NCI-H1694 (cell line): Measurements from ENCODE around the gene MUC22.
"Not testable (repeated sequence)": the region's sequence is repeated elsewhere in the genome, so short reads cannot be mapped to it uniquely, and the experiment has no call there.

Source experiments
- DNase-seq: peaks from one replicate; lab custom pipeline; 2025; lab: John Stamatoyannopoulos, UW

Gene MUC22

DNA sequence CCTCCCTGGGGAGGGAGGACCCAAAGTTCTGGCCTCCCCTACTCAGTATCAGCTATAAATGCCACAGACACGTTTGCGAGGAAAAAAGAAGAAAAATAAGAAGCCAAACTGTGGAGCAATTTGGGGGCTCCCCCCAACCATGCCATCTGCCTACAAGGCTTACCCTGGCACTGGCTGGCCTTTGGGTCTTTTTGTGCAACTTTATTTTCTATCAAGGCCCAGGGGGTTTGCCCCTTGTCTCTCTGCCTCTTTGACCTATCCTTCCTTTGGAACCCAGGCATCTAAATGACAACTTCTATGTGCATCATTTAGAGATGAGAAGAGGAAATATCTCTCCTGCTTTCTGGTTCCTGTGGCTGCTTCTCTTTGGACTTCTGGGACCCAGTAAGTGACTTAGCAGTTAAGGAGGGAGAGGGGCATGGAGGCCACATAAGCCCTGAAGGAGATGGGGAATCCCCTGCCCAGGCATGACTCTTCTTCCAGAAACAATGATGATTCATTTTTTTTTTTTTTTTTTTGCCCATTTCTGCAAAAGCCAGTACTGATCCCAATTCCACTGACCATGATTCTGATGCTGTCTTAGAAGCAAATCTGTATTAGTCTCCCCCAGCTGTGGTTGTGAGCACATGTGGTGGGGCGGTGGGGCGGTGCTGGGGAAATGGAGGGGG lies at the start of gene MUC22:
Gene MUC22 (plus strand): TSS at position 82 of the 668 bp plus-strand sequence. CDS start 233 bp downstream, at position 315.
- no peak for DNase-seq

DNA sequence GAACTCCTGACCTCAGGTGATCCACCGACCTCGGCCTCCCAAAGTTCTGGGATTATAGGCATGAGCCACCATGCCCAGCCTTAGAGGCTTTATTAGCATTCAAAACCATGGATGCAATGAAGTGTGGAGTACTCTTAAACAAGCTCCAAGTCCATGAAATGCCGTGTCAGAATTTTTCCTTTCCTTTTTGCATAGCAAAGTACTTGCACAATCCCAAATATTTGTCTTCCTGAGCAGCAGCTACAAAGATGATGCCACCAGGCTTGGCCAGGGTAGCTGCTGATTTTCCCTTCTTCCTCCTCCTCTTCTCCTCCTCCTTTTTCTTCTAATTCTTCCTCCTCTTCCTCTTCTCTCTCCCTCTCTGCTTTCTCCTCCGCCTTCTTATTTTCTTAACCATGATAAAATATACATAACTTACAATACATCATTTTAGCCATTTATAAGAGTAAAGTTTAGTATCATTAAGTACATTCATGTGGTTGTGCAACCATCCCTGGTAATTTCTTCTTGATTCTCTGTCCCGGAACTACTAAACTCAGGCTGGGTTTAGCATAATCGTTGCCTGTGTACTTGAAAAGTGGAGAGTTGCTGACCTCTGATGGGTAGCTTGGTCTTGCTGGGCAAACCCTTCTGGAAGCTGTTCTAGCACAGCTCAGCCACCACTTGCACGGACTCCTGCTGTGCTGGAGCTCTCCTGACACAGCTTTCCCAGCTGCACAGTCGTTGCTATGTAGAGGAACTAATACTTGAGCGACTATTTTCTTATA lies 49.2 kb upstream of the MUC22 start:
- DNase-seq = no peak

DNA sequence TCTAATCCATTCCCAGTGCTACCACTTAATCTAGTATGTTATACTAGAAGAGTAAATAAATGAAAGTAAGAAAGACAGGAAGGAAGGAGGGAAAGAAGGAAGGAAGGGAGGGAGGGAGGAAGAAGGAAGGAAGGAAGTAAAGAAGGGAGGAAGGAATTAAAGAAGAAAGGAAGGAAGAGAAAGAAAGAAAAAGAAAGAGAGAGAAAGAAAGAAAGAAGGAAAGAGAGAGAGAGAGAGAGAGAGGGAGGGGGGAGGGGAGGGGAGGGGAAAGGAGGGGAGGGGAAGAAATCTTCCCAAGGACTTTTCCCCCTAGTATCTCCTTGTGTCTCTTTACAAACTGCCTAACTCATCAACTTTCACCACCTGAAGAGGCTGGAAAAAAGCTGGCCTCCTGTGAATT lies 47.6 kb upstream of the MUC22 start:
- DNase-seq = no peak

DNA sequence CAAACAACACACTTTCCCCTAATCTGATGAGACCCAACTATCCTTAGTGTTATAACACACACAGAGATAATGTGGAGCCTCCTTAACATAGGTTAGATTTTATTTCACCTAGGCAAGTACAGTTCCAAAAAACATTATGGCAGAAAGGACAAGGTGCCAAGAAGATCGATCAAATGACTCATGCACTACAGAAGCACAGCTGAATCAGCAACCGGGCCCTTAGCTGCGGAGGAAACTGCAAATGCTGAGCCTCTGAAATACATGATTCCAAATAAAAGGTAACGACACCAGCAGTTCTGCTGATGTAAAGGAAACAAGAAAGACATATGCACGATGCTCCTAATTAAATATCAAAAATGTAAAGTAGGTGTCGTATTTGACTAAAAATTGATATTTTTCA lies 46.6 kb upstream of the MUC22 start:
- DNase-seq = no peak

DNA sequence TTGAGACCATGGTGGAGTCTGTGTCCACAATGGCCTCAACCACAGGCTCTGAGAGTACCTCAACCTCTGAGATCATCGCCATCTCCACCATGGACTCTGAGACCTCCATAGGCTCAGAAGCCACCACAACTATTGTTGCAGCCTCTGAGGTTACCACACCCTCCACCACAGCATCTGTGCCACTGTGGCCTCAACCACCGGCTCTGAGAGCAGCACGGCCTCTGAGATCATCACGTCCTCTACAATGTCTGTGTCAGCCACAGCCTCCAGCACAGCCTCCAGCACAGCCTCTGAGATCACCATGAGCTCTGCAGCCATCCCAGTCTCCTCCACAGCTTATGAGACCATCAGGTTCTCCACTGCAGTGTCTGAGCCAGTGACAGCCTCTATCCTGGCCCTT lies 46.2 kb upstream of the MUC22 start:
- DNase-seq = no peak

DNA sequence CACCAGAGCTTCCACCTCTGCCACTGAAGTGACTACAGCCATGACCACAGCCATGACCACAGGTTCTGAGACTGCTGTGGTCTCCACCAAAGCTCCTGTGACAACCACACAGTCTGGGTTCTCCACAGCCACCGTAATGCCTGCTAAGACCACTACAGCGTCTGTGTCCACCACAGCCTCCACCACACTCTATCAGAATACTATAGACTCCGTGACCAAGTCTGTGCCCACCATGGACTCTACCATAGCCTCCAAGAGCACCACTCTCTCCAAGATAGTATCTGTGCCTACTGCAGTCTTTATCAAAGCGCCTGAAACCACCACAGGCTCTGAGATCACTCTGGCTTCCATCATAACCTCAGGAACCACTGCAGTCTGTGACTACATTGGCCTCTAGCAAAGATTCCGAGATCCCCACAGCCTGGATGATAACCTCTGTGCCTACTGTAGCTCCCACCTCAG lies 45.1 kb upstream of the MUC22 start:
- no peak for DNase-seq

DNA sequence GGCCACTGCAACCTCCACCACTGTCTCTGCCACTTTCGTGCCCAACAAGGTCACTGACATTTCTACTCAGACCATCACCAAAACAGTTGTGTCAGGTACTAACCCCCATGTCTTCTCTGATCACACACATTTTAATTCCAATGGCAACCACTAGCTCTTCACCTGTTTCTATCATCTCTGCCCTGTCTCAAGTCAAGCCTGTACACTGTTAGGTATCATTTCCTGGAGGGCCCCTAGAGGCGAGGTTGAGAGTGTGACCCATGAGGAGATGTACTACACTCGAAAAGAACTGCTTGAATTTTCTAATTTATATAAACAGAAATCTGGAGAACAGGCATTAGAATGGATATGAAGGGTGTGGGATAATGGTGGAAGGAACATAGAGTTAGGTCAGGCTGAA lies 44.1 kb upstream of the MUC22 start:
- no peak for DNase-seq

DNA sequence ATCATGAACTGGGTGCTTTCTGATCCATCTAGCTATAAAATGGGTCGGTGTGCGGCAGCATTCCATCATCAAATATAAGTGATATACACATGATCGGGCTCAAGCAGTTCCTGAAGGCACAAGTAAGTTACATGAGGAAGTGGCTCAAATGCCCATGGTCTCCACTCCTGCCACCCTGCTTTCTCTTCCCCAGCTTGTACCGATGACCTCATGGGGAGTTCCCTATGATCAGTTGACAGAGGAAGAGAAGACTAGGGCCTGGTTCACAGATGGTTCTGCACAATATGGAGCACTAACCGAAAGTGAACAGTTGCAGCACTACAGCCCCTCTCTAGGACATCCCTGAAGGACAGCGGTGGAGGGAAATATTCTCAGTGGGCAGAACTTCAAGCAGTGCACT lies 41.1 kb upstream of the MUC22 start:
- not testable (repeated sequence) for DNase-seq

DNA sequence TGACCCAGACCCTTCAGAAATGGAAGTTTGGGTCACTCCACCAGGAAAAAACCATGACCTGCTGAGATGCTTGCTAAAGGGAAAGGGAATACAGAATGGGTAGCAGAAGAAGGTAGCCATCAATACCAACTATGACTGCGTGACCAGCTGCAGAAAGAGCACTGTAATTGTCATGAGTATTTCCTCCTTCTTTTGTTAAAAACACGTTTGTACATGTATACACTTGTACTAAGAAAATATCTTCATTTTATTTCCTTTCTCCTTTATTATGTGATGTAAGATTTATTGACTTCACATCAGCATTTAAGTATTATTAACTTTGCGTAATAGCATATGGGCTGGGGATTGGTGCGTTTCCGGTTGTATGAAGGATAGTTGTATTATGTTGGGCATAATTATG lies 39.3 kb upstream of the MUC22 start:
- no peak for DNase-seq

DNA sequence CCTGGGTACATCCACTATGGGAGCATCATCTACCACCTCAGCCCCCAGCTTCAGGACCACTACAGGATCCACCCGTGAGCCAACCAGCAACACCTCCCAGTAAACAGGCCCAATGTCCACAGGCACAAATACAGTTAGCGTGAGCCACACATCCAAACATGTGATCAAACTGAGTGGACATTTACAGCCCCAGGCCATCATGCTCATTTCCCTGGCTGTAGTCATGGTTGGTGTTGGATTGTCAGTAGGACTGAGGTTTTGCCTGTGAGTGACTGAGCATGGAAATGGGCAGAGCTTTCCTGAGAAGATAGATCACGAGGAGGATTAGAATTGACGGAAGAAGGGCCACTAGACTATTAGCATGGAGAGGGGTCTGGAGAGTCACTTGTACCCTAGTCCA lies 37.5 kb upstream of the MUC22 start:
- no peak for DNase-seq

DNA sequence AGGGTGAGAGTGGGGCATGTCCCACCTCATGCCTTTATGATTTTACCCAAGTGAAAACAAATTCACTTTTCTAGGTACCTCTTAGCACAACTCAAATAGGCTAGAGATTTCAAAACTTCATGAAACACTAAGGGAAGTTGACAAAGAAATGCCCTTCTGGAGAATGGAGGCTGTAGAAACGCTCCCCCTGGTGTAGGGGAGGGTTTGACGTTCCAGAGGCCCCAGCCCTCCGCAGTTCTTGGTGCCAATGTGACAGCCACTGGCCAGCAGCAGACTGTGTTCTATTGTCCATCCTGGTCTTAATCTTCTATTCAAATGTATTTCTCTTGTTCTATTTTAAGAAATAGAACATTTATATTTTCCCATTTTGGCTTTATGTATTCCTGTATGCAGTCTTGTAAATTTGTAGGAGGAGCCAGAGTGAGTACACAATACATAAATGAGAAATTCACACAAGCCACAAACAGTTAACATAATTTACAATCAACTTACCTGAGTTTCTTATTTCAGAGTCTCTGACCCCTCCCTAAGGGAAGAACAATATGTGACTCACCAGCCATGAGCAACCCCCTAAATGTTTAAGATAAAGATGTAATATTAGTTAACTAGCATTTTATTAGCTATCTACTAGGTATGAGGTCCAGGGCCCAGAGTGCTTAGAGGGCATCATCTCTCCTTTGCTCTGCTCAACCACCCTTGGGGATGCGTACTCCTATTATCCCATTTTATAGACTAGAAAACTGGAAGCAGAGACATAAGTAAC lies 35.6 kb upstream of the MUC22 start:
- no peak for DNase-seq

DNA sequence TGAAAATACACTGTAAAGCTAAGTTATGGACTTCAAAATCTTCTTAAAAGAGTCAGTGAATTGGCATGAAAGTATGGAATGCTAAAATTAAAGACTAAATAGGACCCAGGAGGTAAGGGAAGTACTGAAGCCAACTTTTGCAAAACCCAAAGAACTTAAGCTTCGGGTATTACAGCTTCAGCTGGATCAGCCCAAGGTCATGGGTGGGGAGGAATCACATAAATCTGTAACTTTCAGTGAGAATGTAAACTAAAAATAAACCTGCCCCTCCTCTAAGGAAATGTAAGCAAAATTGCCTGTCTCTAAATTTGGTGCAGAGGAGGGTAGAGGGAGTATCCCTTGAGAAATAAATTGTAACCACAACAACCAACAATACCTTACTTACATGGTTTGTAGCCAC lies 31.1 kb upstream of the MUC22 start:
- no peak for DNase-seq

DNA sequence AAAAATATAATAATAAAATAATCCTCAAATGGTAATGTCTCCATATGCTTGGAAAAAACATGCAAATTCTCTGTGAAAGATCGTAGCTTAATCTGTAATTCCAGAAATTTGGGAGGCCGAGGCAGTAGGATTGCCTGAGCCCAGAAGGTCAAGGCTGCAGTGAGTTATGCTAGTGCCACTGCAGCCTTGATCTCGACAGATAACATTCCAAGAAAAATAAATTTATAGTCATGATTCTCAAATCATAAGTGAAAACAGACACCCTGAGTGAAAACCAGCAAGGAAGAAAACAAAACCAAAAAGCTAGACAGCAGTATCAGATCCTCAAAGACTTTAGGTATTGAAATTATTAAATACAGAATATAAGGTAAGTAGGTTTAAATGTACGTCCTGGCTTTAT lies 30.6 kb upstream of the MUC22 start:
- no peak for DNase-seq

DNA sequence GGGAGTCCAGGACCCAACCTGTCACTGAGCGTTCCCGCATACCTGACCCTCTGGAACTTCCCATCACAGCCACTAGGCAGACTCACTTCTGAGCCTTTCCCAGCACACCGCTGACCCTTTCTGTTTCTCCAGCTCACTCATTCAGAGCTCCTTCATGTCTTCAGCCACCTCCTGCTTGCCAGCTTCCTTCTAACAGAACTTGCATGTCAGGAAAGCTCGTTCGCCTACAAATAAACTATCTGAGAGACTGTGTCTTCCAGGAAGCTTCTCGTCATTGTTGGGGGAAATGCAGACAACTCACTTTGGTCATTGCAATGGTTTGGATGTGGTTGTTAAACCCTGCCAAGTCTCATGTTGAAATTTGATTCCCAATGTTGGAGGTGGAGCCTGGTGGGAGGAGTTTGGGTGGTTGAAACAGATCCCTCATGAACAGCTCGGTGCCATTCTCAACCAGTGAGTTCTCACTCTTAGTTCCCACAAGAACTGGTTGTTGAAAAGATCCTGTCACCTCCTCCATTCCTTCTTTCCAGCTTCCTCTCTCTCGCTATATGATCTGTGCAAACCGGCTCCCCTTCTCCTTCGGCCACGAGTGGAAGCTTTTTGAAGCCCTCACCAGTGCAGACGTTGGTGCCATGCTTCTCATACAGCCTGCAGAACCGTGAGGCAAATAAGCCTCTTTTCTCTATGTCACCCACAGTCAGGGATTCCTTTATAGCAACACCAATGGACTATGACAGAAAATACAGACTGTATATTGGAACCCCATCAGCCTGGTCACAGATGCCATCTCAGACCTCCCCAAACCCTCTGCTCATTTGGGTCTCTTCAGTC lies 28.1 kb upstream of the MUC22 start:
- no peak for DNase-seq

DNA sequence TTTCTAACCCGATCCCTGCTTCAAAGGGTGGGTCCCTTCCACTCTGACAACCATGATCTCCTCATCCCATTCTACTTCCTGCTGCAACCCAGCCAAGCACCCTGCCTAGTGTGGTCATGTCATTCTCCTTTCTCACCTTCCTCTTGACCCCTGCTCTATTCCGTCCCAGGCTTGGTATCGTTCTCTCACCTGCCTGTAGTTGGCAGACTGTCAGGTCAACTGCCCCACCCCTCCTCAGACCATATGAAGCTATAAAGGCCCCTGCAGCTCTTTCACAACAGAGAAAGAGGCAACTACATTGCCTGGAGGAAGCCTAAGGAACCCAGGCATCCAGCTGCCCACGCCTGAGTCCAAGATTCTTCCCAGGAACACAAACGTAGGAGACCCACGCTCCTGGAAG lies 26.8 kb upstream of the MUC22 start, which contains the start of gene MUC21:
Gene MUC21 (plus strand): TSS at position 280 of the 400 bp plus-strand sequence. CDS start 241 bp downstream, outside the sequence.
- DNase-seq = no peak

DNA sequence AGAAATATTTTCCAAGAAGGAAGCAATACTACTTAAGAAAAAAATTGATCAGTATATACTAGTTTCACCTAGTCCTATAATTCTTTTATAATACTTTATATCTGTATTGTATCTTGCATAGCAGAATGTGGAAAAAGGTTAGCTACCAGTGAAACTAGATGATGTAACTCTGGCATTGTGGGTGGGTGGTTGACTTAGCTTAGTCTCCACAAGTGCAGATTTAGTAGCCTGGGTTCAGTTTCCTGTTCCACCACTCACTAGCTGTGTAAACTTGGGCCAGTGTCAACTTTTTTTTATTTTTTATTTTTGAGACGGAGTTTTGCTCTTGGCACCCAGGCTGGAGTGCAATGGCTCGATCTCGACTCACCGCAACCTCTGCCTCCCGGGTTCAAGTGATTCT lies 24.8 kb upstream of the MUC22 start:
- no peak for DNase-seq

DNA sequence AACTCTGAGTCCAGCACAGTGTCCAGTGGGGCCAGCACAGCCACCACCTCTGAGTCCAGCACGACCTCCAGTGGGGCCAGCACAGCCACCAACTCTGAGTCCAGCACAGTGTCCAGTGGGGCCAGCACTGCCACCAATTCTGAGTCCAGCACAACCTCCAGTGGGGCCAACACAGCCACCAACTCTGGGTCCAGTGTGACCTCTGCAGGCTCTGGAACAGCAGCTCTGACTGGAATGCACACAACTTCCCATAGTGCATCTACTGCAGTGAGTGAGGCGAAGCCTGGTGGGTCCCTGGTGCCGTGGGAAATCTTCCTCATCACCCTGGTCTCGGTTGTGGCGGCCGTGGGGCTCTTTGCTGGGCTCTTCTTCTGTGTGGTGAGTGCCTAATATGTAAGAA lies 23.0 kb upstream of the MUC22 start:
- DNase-seq = no peak

DNA sequence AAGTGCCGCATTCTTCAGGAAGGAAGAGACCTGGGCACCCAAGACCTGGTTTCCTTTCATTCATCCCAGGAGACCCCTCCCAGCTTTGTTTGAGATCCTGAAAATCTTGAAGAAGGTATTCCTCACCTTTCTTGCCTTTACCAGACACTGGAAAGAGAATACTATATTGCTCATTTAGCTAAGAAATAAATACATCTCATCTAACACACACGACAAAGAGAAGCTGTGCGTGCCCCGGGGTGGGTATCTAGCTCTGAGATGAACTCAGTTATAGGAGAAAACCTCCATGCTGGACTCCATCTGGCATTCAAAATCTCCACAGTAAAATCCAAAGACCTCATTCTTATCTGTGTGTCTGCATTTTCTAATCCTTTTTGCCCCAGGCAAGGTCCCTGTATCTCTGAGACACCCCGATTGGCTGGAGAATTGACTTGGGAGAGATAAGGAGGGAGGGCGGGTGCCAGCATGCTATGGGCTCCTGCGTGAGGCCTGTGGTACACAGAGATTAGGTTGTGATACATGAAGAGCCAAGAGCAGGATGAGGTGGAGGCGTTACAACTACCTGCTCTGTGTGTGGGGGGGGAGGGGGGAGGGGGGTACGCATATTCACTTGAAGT lies 22.0 kb upstream of the MUC22 start:
- DNase-seq = no peak

DNA sequence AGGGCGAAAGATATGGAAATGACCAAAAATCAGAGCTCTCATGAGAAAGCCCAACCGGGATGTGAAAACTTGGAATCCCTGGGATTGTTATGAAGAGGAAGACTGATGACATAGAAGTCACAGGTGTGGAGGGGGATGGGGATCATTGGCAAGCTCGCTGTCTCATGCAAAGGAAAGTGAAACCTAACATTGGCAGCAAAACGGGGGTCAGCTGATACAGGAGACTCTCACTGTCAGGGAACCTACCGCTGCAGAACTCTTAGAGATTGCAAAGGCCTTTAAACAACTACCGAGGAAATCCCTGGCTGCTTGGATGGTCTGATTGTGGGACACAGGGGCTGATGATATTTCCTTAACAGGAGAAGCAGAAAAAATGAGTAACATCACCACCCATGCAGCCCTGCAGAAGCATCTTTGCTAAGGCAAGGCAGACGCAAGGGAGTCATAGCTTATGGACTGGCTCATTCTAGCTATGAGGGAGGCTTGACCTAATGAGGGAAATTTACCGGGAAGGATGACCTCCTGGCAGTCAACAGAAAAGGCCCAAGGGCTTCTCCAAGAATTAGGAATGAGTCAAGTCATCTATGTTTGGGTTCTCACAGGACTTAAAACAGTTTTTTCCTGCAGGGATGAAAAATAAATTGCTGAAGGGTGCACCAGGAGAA lies 19.7 kb upstream of the MUC22 start:
- DNase-seq = no peak

DNA sequence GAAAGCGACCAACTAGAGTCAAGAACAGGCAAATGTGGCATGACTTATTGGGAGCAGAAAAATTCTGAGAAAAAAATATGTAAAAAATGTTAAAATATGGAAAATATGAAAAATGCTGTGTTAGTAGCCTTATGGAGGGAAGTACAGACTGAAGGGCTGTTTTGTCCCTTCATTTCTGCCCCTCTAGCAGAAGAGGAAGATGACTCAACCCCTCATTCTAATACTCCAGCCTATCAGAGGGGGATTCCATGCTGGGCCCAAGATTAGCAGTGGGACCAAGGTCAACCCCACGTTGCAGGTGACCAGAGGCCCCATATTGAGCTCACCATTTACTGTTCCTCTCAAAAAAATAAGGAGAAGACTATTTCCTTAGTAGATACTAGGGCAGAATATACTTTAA lies 18.4 kb upstream of the MUC22 start:
- DNase-seq = no peak

DNA sequence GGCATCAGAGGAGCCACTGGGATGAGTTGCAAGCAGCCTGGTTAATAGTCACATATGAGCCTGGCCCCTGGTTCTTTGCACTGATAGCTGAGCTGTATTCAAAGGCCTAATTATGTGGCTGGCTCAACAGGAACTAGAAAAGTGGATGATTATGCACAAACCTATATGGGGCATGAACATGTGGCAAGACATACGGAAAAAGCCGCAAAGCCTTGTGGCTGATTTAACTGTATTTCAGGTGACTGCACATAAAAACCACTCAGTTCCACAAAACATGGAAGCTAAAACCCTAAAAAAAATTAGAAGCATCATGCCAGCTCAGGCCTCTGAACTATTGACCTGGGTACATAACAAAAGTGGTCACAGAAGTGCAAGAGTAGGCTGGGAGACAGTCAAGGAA lies 13.0 kb upstream of the MUC22 start:
- no peak for DNase-seq
